T1000 (cell line): ENCODE results near the gene FOSL1.

Experiments
- DNase-seq: peaks from one replicate; lab custom pipeline; 2025; ENCODE audit warnings: mixed read lengths; lab: John Stamatoyannopoulos, UW

Gene FOSL1

GRCh38 chr11:65900125-65900898, at the start of gene FOSL1:
FOSL1 (minus strand) TSS chr11:65900388; CDS start chr11:65900339, 49 bp downstream.
- peak; percentile 97 for DNase-seq

DNA sequence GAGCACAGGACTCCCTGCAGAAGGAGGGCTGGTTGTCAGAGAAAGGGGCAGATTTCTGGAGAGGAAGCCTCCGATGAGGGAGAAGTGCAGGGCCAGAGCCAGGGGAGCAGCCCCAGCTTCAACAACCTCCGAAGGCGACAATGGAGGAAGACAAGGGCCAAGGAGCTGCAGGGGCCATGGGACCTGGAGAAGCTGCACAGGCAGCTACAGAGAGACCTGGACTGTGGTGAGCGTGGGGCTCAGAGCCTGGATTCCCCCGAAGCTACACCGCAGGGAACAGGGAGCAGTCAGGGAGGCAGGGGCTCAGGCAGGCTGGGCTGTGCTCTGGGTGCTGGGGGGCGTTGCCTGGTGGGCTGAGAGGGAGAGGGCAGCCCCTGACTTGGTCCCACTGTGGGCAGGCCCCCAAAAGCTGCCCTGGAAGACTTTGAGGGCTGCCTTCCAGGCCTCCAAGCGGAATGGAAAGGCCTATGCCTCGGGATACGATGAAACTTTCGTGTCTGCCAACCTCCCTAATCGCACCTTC, 47.5 kb upstream of the FOSL1 start:
- DNase-seq, result no peak

- no peak for DNase-seq
These were observed 46.9 kb upstream of the FOSL1 start for GRCh38 chr11:65947133-65947532.

GRCh38 chr11:65946655-65947054, 46.5 kb upstream of the FOSL1 start:
- DNase-seq, result no peak

DNA sequence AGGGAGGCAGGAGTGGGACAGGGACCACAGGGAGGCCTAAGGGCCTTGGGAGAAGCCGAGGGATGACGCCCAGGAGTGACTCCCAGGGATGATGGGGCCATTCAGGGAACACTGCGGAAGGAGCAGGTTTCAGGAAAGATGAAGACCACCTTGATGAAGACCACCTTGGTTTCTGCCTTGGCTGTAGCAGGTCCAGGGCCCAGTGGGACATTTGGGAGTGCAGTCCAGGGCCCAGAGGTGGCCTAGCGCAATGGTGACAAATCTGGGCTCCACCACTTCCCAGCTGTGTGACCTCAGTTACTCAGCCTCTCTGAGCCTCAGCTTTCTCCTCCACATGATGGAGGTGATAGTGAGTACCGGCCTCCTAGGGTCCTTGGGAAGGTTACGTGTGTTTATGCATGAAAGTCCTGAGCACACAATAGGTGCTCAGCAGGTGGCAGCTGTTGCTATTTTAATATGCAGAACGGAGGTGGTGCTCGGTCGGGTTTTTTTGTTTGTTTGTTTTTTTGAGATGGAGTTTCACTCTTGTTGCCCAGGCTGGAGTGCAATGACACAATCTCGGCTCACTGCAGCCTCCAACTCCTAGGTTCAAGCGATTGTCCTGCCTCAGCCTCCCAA, 45.9 kb upstream of the FOSL1 start:
- DNase-seq, result no peak

DNA sequence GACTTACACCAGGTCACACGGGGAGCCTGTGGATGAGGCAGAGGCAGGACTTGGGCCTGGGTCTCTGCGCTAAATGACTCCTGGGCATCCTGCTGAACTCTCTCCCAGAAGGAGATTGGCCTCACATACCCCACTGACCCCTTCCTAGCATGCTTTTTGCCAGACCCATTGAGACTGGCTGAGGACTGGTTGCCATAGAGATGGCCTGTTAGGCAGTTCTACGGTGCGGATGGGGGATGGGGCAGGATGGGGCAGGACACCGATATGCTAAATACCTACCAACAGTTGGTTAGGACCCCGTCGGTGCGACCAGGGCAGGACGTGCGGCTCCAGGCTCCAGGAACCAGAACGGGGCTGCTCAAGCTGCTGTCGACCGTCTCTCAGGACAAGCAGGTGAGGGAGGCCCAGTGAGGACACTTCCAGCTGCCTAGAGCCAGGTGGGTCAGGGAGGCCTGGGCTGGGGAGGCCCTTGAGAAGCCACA, 45.3 kb upstream of the FOSL1 start, which contains the start of gene TSGA10IP:
TSS of gene TSGA10IP (plus strand) at position 51 of the 482 bp plus-strand sequence. CDS start at position 247, 196 bp downstream.
- DNase-seq, result no peak

- DNase-seq, result no peak
These were observed 44.6 kb upstream of the FOSL1 start for GRCh38 chr11:65944767-65945166.

- DNase-seq, result no peak
These were observed 44.0 kb upstream of the FOSL1 start for GRCh38 chr11:65944191-65944590.

DNA sequence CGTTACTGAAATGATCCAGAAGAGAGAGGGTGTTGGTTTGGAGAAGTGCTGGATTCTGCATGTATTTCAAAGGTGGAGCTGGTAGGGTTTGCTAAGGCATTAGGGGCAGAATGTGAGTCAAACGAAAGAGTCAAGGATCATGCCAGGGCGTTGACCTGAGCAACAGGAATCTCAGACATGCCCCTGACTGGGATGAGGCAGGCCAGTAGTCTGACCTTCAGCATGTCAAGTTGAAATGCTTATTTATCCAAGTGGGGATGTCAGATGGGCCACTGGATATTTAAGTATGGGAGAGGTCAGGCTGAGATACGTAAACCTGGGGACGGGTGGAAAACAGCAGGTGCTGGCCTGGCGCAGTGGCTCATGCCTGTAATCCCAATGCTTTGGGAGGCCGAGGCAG, 42.3 kb upstream of the FOSL1 start:
- DNase-seq, result no peak

- no peak for DNase-seq
These were observed 41.6 kb upstream of the FOSL1 start for GRCh38 chr11:65941720-65942310.

DNA sequence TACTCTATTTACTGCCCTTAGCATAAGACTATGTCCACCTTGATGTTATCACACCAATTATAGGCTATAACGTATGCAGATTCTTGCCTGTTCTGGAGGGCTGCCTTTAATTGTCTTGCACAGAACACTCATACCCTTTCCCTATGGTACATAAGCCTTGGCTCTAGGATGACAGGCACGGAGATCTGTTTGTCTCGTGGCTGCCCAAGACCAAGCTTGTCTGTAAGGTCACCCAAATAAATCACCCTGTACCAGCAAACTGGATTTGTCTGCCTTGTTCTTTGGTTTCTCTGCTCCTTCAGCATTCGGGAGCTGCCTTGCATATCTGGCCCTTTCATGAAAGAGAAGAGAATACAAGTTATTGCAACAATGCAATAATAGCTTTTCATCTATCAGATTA, 37.6 kb upstream of the FOSL1 start:
- DNase-seq, result no peak

- DNase-seq, result no peak
These were observed 33.8 kb upstream of the FOSL1 start for GRCh38 chr11:65934014-65934413.

DNA sequence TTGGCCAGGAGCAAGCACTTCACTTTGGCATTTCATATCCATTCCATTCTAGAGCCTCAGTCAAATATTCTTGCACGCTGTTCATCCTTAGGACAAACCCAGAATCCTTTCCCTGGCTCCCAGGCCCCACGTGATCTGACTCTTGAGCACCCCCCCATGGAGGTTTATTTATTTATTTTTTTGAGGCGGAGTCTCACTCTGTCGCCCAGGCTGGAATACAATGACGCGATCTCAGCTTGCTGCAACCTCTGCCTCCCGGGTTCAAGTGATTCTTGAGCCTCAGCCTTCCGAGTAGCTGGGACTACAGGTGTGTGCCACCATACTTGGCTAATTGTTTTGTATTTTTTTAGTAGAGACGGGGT, 32.4 kb upstream of the FOSL1 start:
- DNase-seq, result no peak

DNA sequence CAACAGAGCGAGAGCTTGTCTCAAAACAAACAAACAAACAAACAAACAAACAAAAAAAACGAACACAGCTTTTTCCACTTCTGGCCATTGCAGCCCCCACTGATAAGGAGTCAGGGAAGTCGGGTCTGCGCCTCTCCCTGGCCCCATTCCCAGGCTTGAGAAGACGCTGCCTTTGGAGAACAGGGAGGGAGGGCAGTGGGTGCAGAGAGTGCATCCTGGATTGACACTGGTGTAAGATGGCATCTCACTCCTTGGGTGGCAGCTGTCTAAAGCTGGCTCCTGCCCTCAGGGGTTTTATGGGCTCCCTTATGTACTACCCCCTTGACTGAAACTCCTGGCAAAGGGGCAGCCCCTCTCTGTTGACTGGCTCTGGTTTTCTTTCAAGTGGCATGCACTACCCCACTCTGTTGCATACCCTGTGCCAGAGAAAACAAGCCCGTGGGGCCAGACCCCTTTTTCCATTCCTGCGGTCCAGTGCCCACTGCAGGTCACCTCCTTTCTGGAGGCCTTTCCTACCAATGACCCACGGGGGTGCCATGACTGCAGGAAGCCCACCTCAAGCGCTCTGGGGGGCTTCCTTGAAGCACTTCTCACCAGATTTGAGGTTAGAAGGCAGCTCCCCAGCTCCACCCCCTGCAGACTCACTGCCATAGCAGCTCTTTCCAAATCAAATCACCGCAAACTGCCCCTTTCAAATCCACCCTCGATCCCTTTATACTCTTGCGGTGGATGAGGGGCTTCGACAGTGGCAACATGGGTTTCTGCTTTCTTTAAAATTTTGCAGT, 31.8 kb upstream of the FOSL1 start:
- DNase-seq, result no peak

GRCh38 chr11:65928667-65929066, 28.5 kb upstream of the FOSL1 start:
- no peak for DNase-seq

DNA sequence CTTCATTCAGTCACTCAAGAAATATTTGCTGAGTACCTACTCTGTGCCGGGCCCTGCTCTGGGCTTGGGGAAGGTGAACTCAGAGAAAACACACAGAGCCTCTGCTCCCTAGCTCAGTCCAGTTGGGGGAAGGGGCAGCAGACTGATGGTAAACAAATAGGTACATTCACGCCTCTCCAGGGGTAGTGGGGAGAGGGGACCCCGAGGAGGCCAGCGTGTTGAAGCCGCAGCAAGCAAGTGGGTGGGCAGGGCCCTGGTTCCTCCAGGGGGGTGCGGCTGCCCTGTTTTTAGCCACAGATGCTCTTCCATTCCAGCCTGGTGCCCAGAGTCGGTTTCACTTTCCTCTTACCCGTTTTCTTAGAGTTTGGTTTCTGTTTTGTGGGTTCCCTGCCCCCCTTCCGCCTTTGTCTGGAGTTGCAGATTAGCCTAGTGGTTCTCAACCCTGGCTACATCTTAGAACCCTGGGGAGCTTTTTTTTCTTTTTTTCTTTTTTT, 27.8 kb upstream of the FOSL1 start:
- no peak for DNase-seq

DNA sequence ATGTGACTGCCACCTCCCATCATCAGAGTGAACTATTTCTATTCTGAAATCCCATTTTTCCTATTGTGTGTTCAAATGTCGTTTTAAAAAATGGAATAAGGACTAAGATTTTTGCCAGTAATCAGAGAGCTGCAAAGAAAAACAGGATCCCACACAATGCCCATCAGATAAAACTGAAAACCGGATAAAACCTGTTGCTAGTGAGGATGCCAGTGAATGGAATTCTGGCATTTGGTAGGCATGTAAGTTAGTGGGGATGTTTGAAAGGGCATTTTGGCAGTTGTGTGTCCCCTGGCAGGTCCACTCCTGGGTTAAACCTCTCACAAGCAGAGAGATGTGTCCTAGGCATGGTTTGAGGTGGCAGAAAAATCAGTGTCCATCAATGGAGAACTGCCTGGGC, 25.2 kb upstream of the FOSL1 start:
- DNase-seq, result no peak

DNA sequence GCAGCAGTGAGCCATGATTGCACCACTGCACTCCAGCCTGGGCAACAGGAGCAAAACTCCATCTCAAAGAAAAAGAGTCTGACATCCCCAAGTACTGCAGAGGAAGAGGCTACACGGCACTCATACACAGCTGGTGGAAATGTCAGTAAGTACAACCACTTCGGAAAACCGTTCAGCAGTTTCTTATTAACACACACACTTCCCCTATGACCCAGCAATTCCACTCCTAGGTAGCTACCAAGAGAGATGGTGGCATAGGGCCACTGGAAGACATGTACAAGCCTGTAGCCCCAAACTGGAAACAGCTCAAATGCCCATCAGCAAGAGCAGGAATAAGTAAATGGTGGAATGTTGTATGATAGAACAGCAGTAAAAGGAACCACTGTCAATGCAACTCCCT, 22.4 kb upstream of the FOSL1 start:
- no peak for DNase-seq

DNA sequence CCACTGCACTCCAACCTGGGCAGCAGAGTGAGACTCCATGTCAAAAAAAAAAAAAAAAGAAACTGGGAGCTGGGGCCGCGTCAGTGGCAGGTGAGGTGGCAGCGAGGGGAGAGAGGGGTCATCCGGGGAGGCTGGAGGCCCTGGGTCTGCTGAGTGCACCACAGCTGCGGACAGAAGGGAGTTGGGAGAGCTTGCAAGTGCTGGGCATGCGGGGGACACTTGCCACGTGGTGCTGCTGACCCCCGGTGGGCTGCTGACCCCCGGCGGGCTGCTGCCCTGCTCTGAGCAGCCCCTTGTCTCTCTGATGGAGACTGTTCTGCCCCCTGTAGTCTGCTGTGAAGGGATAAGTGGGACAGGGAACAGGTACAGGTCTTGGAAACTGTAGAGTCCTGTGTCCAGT, 21.7 kb upstream of the FOSL1 start:
- no peak for DNase-seq

DNA sequence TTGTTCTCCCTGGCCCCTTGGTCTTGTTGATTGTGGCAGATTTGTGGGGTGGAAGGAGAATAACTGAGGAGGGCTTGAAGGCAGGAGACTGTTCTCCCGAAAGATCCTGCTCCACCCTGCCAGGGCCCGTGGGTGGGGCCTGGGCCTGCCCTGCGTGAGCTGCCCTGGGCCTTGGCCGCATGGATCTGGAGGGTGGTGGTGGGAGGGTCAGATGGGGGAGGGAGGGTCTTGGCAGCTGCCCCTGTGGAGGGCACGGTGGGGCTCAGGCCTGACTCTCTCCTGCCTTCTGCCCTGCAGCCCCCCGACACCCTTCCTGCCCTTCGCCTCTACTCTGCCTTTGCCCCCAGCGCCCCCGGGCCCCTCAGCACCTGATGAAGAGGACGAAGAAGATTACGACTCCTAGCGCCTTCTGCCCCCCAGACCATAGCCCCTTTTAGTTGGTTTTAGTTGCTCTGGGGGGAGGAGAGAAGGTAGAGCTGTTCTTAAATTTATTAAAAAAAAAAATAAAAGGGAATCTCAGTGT, 20.9 kb upstream of the FOSL1 start:
- no peak for DNase-seq

DNA sequence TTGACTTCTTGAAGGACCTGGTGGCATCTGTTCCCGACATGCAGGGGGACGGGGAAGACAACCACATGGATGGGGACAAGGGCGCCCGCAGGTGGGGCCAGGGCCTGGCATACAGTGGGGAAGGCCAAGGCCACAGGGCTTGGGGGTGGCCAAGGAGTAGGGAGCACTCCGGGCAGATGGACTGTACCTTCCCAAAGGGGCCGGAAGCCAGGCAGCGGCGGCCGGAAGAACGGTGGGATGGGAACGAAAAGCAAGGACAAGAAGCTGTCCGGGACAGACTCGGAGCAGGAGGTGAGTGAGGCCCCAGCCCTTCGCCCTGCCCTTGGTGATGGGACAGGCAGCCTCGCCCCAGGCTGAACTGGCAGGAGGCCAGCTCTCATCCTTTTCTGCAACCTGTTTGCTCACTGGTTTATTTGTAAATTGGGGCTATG, 20.2 kb upstream of the FOSL1 start:
- DNase-seq, result no peak
